Breast epithelium (tissue), 4 donors: ENCODE data around the gene FDXR. TPM values are rescaled to one million over a fixed set of nuclear protein-coding genes. Genes with fewer than 3 reads are reported as not detected.

Source experiments
- DNase-seq, 2 donors: peaks; one replicate each; pipeline ENCODE4 v3.0.0-alpha.2; 2019; ENCODE audit warnings: low spot score in 2 of 2
- H3K27ac ChIP-seq, 2 donors: fragments of 200-600 bp; sonication (generic) in 1 of 2; one replicate each; pipeline ENCODE4 v1.5.1; 2016 to 2019; ENCODE audit warnings: mild to moderate bottlenecking in 1 of 2
- H3K27me3 ChIP-seq, 2 donors: fragments of 200-600 bp; sonication (generic) in 1 of 2; one replicate each; pipeline versions ENCODE4 v1.5.1 to v1.6.0; 2017 to 2019; ENCODE audit warnings: control low read depth in 1 of 2, mild to moderate bottlenecking in 1 of 2
- H3K36me3 ChIP-seq: fragments of 200-600 bp; one replicate; pipeline ENCODE4 v1.5.1; 2019
- H3K4me1 ChIP-seq, 2 donors: fragments of 200-600 bp; sonication (generic); one replicate each; pipeline ENCODE4 v1.5.1; 2016 to 2019; ENCODE audit warnings: control low read depth in 1 of 2
- H3K4me3 ChIP-seq, 3 donors: fragments of 200-600 bp; sonication (generic); 1 replicate in 2 of 3; 2 replicates in 1 of 3; pipeline ENCODE4 v1.5.1; 2016 to 2019; ENCODE audit warnings: mild to moderate bottlenecking in 3 of 3, moderate library complexity in 2 of 3
- H3K9me3 ChIP-seq, 2 donors: fragments of 200-600 bp; sonication (generic) in 1 of 2; one replicate each; pipeline ENCODE4 v1.5.1; 2016 to 2019; ENCODE audit warnings: control low read depth in 1 of 2
- POLR2A ChIP-seq: fragments of 450-650 bp; IDR thresholded peaks from one replicate; pipeline ENCODE4 v1.6.1; 2016; ENCODE audit warnings: antibody characterized with exemption, mild to moderate bottlenecking, moderate library complexity
- POLR2AphosphoS5 ChIP-seq, 3 donors: sonication (generic); formaldehyde crosslinking; IDR thresholded peaks; one replicate each; pipeline ENCODE4 v1.6.1; 2017; ENCODE audit warnings: antibody characterized with exemption in 3 of 3
- intact Hi-C: fragments of 100-400 bp; cut with DNase I; formaldehyde crosslinking; loops from one replicate; pipeline ENCODE4 v1.15.1; 2023; ENCODE audit warnings: low total_unique reads
- total RNA-seq, 3 donors: library from RNA; depleted of rRNA; stranded (reverse); fragments of >200 nt; gene quantifications; one replicate each; pipeline ENCODE4 v1.1.0, GENCODE V29; 2016
- TF ChIP-seq, protein P1 (sequence below), 3 donors: fragments of 450-650 bp; IDR thresholded peaks; one replicate each; pipeline ENCODE4 v1.5.1; 2016 to 2017; ENCODE audit warnings: antibody characterized with exemption in 3 of 3, mild to moderate bottlenecking in 3 of 3, moderate library complexity in 3 of 3

The FDXR gene
- total RNA-seq, 3 donors from 2014 or later: 7.3 to 9.3 (median 8.8) TPM

GRCh38 chr17:74865504-74866197 is 7.1 kb downstream of the FDXR start:
- Histone ChIP-seq H3K4me3 (no peak overlapping the region), H3K27ac (no peak overlapping the region), H3K27me3 (peaks cover 3 to 12% of the 10 kb centered on the region in 2 donors), H3K36me3 (no peaks in the 10 kb centered on the region), H3K4me1 (peaks cover 6 to 14% of the 10 kb centered on the region in 2 donors), H3K9me3 (no peaks in the 10 kb centered on the region)
- DNase-seq: no peak
- TF ChIP-seq POLR2AphosphoS5 (IDR thresholded peaks at IDR 0.05): no peak
- TF ChIP-seq, protein P1, sequence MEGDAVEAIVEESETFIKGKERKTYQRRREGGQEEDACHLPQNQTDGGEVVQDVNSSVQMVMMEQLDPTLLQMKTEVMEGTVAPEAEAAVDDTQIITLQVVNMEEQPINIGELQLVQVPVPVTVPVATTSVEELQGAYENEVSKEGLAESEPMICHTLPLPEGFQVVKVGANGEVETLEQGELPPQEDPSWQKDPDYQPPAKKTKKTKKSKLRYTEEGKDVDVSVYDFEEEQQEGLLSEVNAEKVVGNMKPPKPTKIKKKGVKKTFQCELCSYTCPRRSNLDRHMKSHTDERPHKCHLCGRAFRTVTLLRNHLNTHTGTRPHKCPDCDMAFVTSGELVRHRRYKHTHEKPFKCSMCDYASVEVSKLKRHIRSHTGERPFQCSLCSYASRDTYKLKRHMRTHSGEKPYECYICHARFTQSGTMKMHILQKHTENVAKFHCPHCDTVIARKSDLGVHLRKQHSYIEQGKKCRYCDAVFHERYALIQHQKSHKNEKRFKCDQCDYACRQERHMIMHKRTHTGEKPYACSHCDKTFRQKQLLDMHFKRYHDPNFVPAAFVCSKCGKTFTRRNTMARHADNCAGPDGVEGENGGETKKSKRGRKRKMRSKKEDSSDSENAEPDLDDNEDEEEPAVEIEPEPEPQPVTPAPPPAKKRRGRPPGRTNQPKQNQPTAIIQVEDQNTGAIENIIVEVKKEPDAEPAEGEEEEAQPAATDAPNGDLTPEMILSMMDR (IDR thresholded peaks at IDR 0.05): no peak
- no peak for TF ChIP-seq POLR2A
- intact Hi-C loops: loop anchor here (10.0 kb wide), 1 partner anchor 71 kb away; no protein-coding TSS in a partner anchor

DNA sequence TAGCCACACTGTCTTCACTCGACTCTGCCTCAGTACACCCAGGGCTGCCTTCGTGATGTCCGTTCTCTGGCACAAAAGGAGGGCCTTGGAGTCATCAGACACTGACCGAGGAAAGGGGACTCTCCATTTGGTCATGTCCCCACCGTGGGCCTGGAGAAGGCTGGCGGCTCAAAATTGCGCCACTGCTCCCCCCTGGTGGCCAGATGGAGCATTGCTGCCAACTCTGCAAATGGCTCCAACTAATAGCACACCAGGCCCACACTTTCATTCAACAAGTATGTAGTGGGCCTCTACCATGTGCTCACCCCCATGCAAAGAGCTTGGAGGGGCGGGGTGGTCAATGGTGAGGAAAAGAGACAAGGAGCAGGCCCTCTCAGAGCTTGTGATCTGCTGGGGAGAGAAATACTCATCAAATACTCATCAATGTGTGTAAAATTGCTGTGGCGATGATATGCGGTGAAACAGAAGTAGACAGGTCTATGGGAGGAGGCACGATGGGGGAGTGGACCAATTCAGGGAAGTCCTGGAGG is 7.9 kb downstream of the FDXR start:
- Histone ChIP-seq H3K9me3 (no peaks in the 10 kb centered on the region), H3K27me3 (peaks cover 8 to 19% of the 10 kb centered on the region in 2 donors), H3K4me3 (no peak overlapping the region), H3K4me1 (peaks cover 13 to 18% of the 10 kb centered on the region in 2 donors), H3K27ac (no peak overlapping the region), H3K36me3 (no peaks in the 10 kb centered on the region)
- TF ChIP-seq POLR2A: no peak
- TF ChIP-seq, protein P1 (IDR thresholded peaks at IDR 0.05): peak; percentile 90 to 97 (median 95)
- intact Hi-C loops: loop anchor here (10.0 kb wide), 1 partner anchor 70 kb away; no protein-coding TSS in a partner anchor
- peak; percentile 68 to 80 for DNase-seq

- H3K27me3 ChIP-seq: peaks cover 8 to 24% of the 10 kb centered on the region in 2 donors
- TF ChIP-seq, protein P1 (IDR thresholded peaks at IDR 0.05): no peak
- TF ChIP-seq POLR2AphosphoS5 (IDR thresholded peaks at IDR 0.05): no peak
- no peak for TF ChIP-seq POLR2A
- no peak for DNase-seq
- no peaks in the 10 kb centered on the region for H3K9me3 ChIP-seq
- intact Hi-C loops: loop anchor here (10.0 kb wide), 1 partner anchor 70 kb away; no protein-coding TSS in a partner anchor
- H3K27ac ChIP-seq: no peak overlapping the region
- H3K4me1 ChIP-seq: peaks cover 14 to 23% of the 10 kb centered on the region in 2 donors
- H3K4me3 ChIP-seq: no peak overlapping the region
- no peaks in the 10 kb centered on the region for H3K36me3 ChIP-seq
Observed at GRCh38 chr17:74864297-74864865, 8.4 kb downstream of the FDXR start.

DNA sequence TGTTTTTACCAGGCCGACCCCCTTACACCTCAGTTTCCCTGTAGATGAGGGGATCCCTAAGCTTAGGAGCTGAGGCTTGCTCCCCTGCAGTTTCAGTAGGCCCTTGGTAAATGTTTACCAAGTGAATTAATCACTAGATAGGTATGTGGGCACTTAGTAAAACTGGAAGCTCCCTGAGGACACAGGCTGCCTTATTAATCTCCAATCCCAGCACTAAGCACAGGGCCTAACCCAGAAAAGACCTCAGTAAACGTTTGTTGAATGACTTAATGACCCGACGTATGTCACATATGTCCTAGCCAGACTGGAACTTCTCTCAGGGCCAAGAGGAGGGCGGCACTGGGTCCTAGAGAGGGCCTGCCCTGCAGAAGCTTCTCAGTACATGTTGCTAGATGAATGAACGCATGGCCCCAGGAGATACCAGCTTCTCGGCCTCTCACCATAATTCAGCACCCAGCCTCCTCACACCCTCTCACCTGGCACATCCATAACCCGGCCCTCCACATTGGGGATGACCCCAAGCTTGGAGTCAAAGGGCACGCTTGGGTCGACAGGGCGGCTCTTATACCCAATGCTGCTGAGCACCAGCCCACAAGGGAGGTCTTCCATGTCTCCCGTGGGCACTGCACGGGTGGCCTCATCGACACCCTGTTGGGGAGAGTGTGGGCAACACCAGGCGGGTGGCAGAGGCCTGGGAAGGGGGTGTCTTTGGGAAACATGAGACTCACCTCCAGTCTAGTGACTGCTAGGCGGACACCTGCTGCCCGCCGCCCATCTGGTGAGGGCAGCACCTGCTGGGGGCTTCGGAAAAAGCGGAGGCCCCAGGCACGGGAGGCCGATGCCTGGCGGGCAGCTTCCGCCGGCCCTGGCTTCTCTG is 9.1 kb downstream of the FDXR start:
- Histone ChIP-seq H3K36me3 (no peaks in the 10 kb centered on the region), H3K9me3 (no peaks in the 10 kb centered on the region), H3K4me3 (no peak overlapping the region), H3K27me3 (peaks cover 8 to 31% of the 10 kb centered on the region in 2 donors), H3K27ac (no peak overlapping the region), H3K4me1 (peaks cover 14 to 23% of the 10 kb centered on the region in 2 donors)
- no peak for TF ChIP-seq POLR2AphosphoS5 (IDR thresholded peaks at IDR 0.05)
- intact Hi-C loops: loop anchor here (10.0 kb wide), 1 partner anchor 69 kb away; no protein-coding TSS in a partner anchor
- DNase-seq: no peak

DNA sequence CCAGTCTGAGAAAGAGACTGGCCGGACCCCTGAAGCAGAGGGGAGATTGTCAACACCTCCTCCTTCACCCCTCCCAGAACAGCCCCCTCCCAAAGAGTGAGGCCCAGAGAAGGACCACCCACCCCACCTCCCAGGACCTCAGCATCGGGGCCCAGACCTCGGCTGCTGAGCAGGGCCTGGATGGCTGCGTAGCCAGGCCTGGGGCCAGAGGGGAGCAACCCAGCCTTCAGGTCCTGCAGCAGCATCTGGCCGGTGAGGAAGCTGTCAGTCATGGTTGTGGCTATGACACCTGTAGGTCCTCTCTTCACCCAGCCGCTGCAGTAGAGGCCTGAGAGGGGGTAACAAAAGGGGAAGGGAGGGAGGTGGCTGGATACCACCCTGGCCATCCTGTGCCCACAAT is 9.9 kb downstream of the FDXR start:
- no peak for TF ChIP-seq POLR2A
- peaks cover 8 to 37% of the 10 kb centered on the region in 2 donors for H3K27me3 ChIP-seq
- H3K36me3 ChIP-seq: no peaks in the 10 kb centered on the region
- no peak overlapping the region for H3K27ac ChIP-seq
- intact Hi-C loops: loop anchor here (10.0 kb wide), 1 partner anchor 68 kb away; no protein-coding TSS in a partner anchor
- H3K4me1 ChIP-seq: peaks cover 14 to 23% of the 10 kb centered on the region in 2 donors
- H3K9me3 ChIP-seq: no peaks in the 10 kb centered on the region
- H3K4me3 ChIP-seq: no peak overlapping the region
- DNase-seq: no peak
